ENCODE data around the gene ZNF362. TPM values are rescaled to one million over a fixed set of nuclear protein-coding genes. Genes with fewer than 3 reads are reported as not detected.

Gene ZNF362
- total RNA-seq, 1 experiment from 2014 or later: 10.8 TPM

DNA sequence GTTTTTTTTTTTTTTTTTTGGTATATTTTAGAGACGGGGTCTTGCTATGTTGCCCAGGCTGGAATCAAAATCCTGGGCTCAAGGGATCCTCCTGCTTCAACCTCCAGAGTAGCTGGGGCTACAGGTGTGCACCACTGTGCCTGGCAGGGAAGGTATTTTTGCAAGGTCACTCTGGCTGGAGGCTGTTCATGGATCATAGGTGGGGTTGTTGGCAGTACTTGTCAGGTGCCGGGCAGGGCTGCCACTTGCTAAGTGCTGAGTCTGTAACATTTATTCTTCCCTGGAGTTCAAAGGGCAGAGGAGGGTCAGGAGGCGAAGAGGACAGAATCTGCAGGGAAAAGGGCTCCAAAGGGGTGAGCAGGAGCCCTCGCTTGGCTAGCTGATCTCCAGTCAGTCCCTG is 40.5 kb downstream of the ZNF362 start:
- Histone ChIP-seq H3K9me3 (ENCODE audit: low read length) (no peaks in the 10 kb centered on the region), H3K4me1 (ENCODE audit: insufficient read depth, low read length) (no peaks in the 10 kb centered on the region), H3K36me3 (ENCODE audit: low read depth, low read length) (no peaks in the 10 kb centered on the region; the same call in 1 of the 2 replicates), H4K20me1 (ENCODE audit: low read length) (no peaks in the 10 kb centered on the region), H3K27me3 (ENCODE audit: low read length) (no peaks in the 10 kb centered on the region), H3K4me2 (ENCODE audit: low read length) (no peak overlapping the region), H2AFZ (ENCODE audit: low read length) (no peak overlapping the region), H3F3A (ENCODE audit: low read length, unreplicated experiment) (no peaks in the 10 kb centered on the region), H3K9me2 (replicated peaks; ENCODE audit: low read length) (no peaks in the 10 kb centered on the region), H3K27ac (ENCODE audit: low read length) (no peak overlapping the region), H3K79me2 (ENCODE audit: low read length) (no peaks in the 10 kb centered on the region), H3K4me3 (ENCODE audit: low read length) (no peak overlapping the region), H3K9ac (ENCODE audit: low read length) (no peak overlapping the region)
- DNase-seq: no peak
- TF ChIP-seq, protein P1, sequence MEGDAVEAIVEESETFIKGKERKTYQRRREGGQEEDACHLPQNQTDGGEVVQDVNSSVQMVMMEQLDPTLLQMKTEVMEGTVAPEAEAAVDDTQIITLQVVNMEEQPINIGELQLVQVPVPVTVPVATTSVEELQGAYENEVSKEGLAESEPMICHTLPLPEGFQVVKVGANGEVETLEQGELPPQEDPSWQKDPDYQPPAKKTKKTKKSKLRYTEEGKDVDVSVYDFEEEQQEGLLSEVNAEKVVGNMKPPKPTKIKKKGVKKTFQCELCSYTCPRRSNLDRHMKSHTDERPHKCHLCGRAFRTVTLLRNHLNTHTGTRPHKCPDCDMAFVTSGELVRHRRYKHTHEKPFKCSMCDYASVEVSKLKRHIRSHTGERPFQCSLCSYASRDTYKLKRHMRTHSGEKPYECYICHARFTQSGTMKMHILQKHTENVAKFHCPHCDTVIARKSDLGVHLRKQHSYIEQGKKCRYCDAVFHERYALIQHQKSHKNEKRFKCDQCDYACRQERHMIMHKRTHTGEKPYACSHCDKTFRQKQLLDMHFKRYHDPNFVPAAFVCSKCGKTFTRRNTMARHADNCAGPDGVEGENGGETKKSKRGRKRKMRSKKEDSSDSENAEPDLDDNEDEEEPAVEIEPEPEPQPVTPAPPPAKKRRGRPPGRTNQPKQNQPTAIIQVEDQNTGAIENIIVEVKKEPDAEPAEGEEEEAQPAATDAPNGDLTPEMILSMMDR (conservative IDR thresholded peaks at IDR 0.05; ENCODE audit: low read depth, low read length): no peak
- TF ChIP-seq EZH2 (IDR thresholded peaks at IDR 0.05; ENCODE audit: low read length, unreplicated experiment) (no peak), EZH2phosphoT487 (IDR thresholded peaks at IDR 0.05; ENCODE audit: borderline replicate concordance, low read length) (no peak)
- ATAC-seq: no peak
- ChIA-PET POLR2A (ENCODE audit: unreplicated experiment) (no interaction called here), CTCF (interaction anchor here (0.6 kb wide), 1 partner anchor 163 kb away, joined by 6 read pairs; no protein-coding TSS in a partner anchor)
- no TSS peak for BruUV-seq (replicated peaks)
- intact Hi-C loops (cut with micrococcal nuclease): no loop called here

DNA sequence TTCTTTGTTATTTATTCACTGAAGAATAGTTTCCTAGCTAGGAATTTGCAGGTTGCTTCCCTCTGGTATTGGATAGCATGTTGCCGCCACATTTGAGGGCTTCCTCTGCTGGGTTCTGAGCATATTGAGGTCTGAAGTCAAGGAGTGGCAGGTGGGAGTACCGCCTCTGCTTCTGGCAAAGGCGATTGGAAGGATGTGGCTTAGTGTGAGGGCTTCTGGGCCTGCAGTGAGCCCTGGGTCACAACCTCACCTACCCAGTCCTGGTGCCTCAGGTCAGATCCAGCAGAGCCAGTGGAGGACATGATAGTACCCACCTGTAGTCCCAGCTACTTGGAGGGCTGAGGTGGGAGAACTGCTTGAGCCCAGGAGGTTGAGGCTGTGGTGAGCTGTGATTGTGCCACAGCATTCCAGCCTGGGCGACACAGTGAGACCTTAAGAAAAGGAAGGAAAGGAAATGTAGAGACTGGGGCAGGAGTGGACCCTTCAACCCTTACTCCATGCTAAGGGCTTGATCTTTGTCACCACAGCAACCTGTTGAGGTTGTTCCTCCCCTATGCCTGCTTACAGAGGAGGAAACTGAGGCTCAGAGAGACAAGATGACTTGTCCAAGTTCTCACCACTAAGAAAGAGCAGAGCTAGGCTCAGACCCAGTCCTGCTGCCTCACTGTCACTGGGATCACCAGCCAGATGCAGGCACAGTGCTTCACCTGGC is 41.8 kb downstream of the ZNF362 start:
- intact Hi-C loops (cut with micrococcal nuclease): loop anchor here (1.0 kb wide), 1 partner anchor 80 kb away; no protein-coding TSS in a partner anchor
- TF ChIP-seq EZH2 (IDR thresholded peaks at IDR 0.05; ENCODE audit: low read length, unreplicated experiment) (no peak), EZH2phosphoT487 (IDR thresholded peaks at IDR 0.05; ENCODE audit: borderline replicate concordance, low read length) (no peak)
- TF ChIP-seq, protein P1 (conservative IDR thresholded peaks at IDR 0.05; ENCODE audit: low read depth, low read length): no peak
- Histone ChIP-seq H3K36me3 (ENCODE audit: low read depth, low read length) (no peaks in the 10 kb centered on the region; the same call in 1 of the 2 replicates), H3K27ac (ENCODE audit: low read length) (no peak overlapping the region), H3K27me3 (ENCODE audit: low read length) (no peaks in the 10 kb centered on the region), H3K79me2 (ENCODE audit: low read length) (no peaks in the 10 kb centered on the region), H3F3A (ENCODE audit: low read length, unreplicated experiment) (no peaks in the 10 kb centered on the region), H3K4me3 (ENCODE audit: low read length) (no peak overlapping the region), H4K20me1 (ENCODE audit: low read length) (no peaks in the 10 kb centered on the region), H3K4me2 (ENCODE audit: low read length) (no peak overlapping the region), H2AFZ (ENCODE audit: low read length) (no peak overlapping the region), H3K9ac (ENCODE audit: low read length) (no peak overlapping the region), H3K9me3 (ENCODE audit: low read length) (no peaks in the 10 kb centered on the region), H3K4me1 (ENCODE audit: insufficient read depth, low read length) (no peaks in the 10 kb centered on the region), H3K9me2 (replicated peaks; ENCODE audit: low read length) (no peaks in the 10 kb centered on the region)
- no TSS peak for BruUV-seq (replicated peaks)
- no peak for DNase-seq
- ATAC-seq: no peak
- ChIA-PET CTCF (interaction anchor here (0.6 kb wide), 2 partner anchors 16 to 315 kb away, joined by 3 read pairs; no protein-coding TSS in a partner anchor), POLR2A (ENCODE audit: unreplicated experiment) (interaction anchor here (0.6 kb wide), 1 partner anchor 74 kb away, joined by 5 read pairs; no protein-coding TSS in a partner anchor)
